PC-9 (cell line): ENCODE results near the gene NOCT. TPM values are rescaled to one million over a fixed set of nuclear protein-coding genes. Genes with fewer than 3 reads are reported as not detected.

Experiments used
- BruUV-seq: library from RNA; stranded (reverse); fragments of 400-500 nt; replicated peaks from 2 replicates; lab custom pipeline; 2021; lab: Mats Ljungman, UMichigan
- CTCF ChIA-PET: fragments of 300-600 bp; sonication (Branson Sonifier 250); formaldehyde crosslinking; loops from one replicate; lab custom pipeline; 2022; ENCODE audit warnings: antibody characterized with exemption; lab: Charles Lee
- POLR2A ChIA-PET: fragments of 300-600 bp; sonication (Branson Sonifier 250); formaldehyde crosslinking; loops from one replicate; lab custom pipeline; 2022; ENCODE audit warnings: antibody characterized with exemption; ENCODE audit not compliant: unreplicated experiment; lab: Charles Lee
- DNase-seq, 2 experiments: peaks; one replicate each; pipeline versions ENCODE4 v3.0.0 to v3.0.0-alpha.2; 2015 to 2022; ENCODE audit warnings: mixed read lengths in 1 of 2
- H2AFZ ChIP-seq: fragments of 200-600 bp; sonication (generic); 2 replicates; pipeline ENCODE4 v1.8.1; 2017; ENCODE audit warnings: antibody characterized with exemption
- H3F3A ChIP-seq: fragments of 200-600 bp; sonication (generic); 2 replicates; pipeline ENCODE4 v1.8.1; 2017; ENCODE audit warnings: antibody characterized with exemption, mild to moderate bottlenecking, low read depth; ENCODE audit not compliant: insufficient read depth
- H3K27ac ChIP-seq: fragments of 200-600 bp; sonication (generic); 2 replicates; pipeline ENCODE4 v1.6.1; 2016; ENCODE audit warnings: mixed run types
- H3K27me3 ChIP-seq: fragments of 200-600 bp; sonication (generic); 2 replicates; pipeline ENCODE4 v1.6.1; 2016; ENCODE audit warnings: low read depth, mixed run types; ENCODE audit not compliant: insufficient read depth
- H3K36me3 ChIP-seq: fragments of 200-600 bp; sonication (generic); 2 replicates; pipeline ENCODE4 v1.6.1; 2016; ENCODE audit warnings: low read depth, mixed run types
- H3K4me1 ChIP-seq: fragments of 200-600 bp; sonication (generic); replicated peaks from 2 replicates; pipeline ENCODE4 v1.6.1; 2016; ENCODE audit warnings: mixed run types; ENCODE audit not compliant: insufficient read depth
- H3K4me2 ChIP-seq: fragments of 200-600 bp; sonication (generic); 2 replicates; pipeline ENCODE4 v1.6.1; 2017; ENCODE audit warnings: mixed run types
- H3K4me3 ChIP-seq: fragments of 200-600 bp; sonication (generic); 2 replicates; pipeline ENCODE4 v1.6.1; 2016; ENCODE audit warnings: mixed run types
- H3K79me2 ChIP-seq: fragments of 200-600 bp; sonication (generic); 2 replicates; pipeline ENCODE4 v1.6.1; 2017; ENCODE audit warnings: low read depth, mixed run types
- H3K9me2 ChIP-seq: fragments of 200-600 bp; sonication (generic); 2 replicates; pipeline ENCODE4 v1.8.1; 2017; ENCODE audit warnings: mild to moderate bottlenecking; ENCODE audit not compliant: insufficient read depth
- H3K9me3 ChIP-seq: fragments of 200-600 bp; sonication (generic); 2 replicates; pipeline ENCODE4 v1.8.1; 2016; ENCODE audit warnings: low read depth; ENCODE audit not compliant: insufficient read depth
- H4K20me1 ChIP-seq: fragments of 200-600 bp; sonication (generic); 2 replicates; pipeline ENCODE4 v1.8.1; 2017; ENCODE audit not compliant: insufficient read depth
- CTCF ChIP-seq: fragments of 200-600 bp; sonication (generic); conservative IDR thresholded peaks from 2 replicates; pipeline ENCODE4 v1.6.1; 2017; ENCODE audit warnings: mixed run types, antibody characterized with exemption, mild to moderate bottlenecking, moderate library complexity
- EZH2 ChIP-seq: fragments of 200-600 bp; sonication (generic); IDR thresholded peaks from 2 replicates; pipeline ENCODE4 v1.8.0; 2017; ENCODE audit warnings: antibody characterized with exemption, low read depth
- intact Hi-C: fragments of 100-400 bp; cut with micrococcal nuclease; formaldehyde crosslinking; loops from one replicate; pipeline ENCODE4 v1.10.0; 2022; ENCODE audit not compliant: unreplicated experiment
- total RNA-seq: library from RNA; stranded (reverse); gene quantifications from 2 replicates; pipeline ENCODE4 v1.2.3, GENCODE V29; 2021

The NOCT gene
- total RNA-seq, 1 experiment from 2014 or later: 6.8 TPM

- CTCF ChIA-PET: no interaction called here
- TF ChIP-seq EZH2 (no peak), CTCF (no peak)
Observed at GRCh38 chr4:139083956-139084803, 68.6 kb downstream of the NOCT start.

GRCh38 chr4:139084804-139085093 lies 69.2 kb downstream of the NOCT start:
- BruUV-seq: no TSS peak
- intact Hi-C loops: loop anchor here (1.0 to 10.0 kb wide), 4 partner anchors 54 to 368 kb away; partner anchors contain the start of gene RAB33B
- H3K79me2 ChIP-seq: peaks cover 42% of the 10 kb centered on the region

More at GRCh38 chr4:139083956-139084803, 68.6 kb downstream of the NOCT start:
- POLR2A ChIA-PET: no interaction called here
- Histone ChIP-seq H4K20me1 (peaks cover 28% of the 10 kb centered on the region), H2AFZ (peak overlapping the region; percentile 94), H3K27me3 (no peaks in the 10 kb centered on the region), H3K4me1 (peaks cover 27% of the 10 kb centered on the region), H3K27ac (peak overlapping the region; percentile 85), H3K9me3 (no peaks in the 10 kb centered on the region), H3K79me2 (peaks cover 47% of the 10 kb centered on the region), H3F3A (peaks cover 20% of the 10 kb centered on the region), H3K4me3 (peak overlapping the region; percentile 95), H3K4me2 (peak overlapping the region; percentile 95), H3K36me3 (no peaks in the 10 kb centered on the region), H3K9me2 (no peaks in the 10 kb centered on the region)
- BruUV-seq: no TSS peak
- intact Hi-C loops: loop anchor here (1.0 to 10.0 kb wide), 5 partner anchors 53 to 368 kb away; partner anchors contain the start of genes NAA15 and RAB33B
- peak; percentile 65 to 81 for DNase-seq

GRCh38 chr4:139085141-139085540 lies 69.6 kb downstream of the NOCT start:
- CTCF ChIA-PET: interaction anchor here (0.5 kb wide), 1 partner anchor 46 kb away, joined by 4 read pairs; no protein-coding TSS in a partner anchor
- Histone ChIP-seq H3K9me2 (no peaks in the 10 kb centered on the region), H3K79me2 (peaks cover 38% of the 10 kb centered on the region), H3F3A (peaks cover 20% of the 10 kb centered on the region), H3K36me3 (no peaks in the 10 kb centered on the region), H3K27ac (peak overlapping the region; percentile 85), H3K4me3 (peak overlapping the region; percentile 95), H2AFZ (peak overlapping the region; percentile 94; the same call in 1 of the 2 replicates), H3K9me3 (no peaks in the 10 kb centered on the region), H3K27me3 (no peaks in the 10 kb centered on the region), H3K4me1 (peaks cover 27% of the 10 kb centered on the region), H3K4me2 (peak overlapping the region; percentile 95), H4K20me1 (peaks cover 22% of the 10 kb centered on the region)
- POLR2A ChIA-PET: no interaction called here
- intact Hi-C loops: loop anchor here (2.0 to 10.0 kb wide), 2 partner anchors 54 to 270 kb away; no protein-coding TSS in a partner anchor
- no TSS peak for BruUV-seq
- TF ChIP-seq EZH2 (no peak), CTCF (peak; percentile 41; the same call in 1 of the 2 replicates)
- no peak for DNase-seq

More at GRCh38 chr4:139084804-139085093, 69.2 kb downstream of the NOCT start:
- POLR2A ChIA-PET: no interaction called here
- H3K4me3 ChIP-seq: peak overlapping the region; percentile 95
- no peak for TF ChIP-seq EZH2
- no peak for TF ChIP-seq CTCF
- no peaks in the 10 kb centered on the region for H3K9me3 ChIP-seq
- peaks cover 27% of the 10 kb centered on the region for H3K4me1 ChIP-seq
- H3F3A ChIP-seq: peaks cover 20% of the 10 kb centered on the region
- CTCF ChIA-PET: no interaction called here
- DNase-seq: no peak
- peak overlapping the region; percentile 95 for H3K4me2 ChIP-seq
- H3K27me3 ChIP-seq: no peaks in the 10 kb centered on the region
- peaks cover 24% of the 10 kb centered on the region for H4K20me1 ChIP-seq
- H3K36me3 ChIP-seq: no peaks in the 10 kb centered on the region
- H2AFZ ChIP-seq: peak overlapping the region; percentile 94
- peak overlapping the region; percentile 85 for H3K27ac ChIP-seq
- H3K9me2 ChIP-seq: no peaks in the 10 kb centered on the region
